Transverse colon (tissue), 4 donors: ENCODE measurements around the gene DCAF17. TPM values are rescaled to one million over a fixed set of nuclear protein-coding genes. Genes with fewer than 3 reads are reported as not detected.
A peak's percentile ranks its signal among the peaks of the same experiment; 100 is the strongest.

Experiments
- DNase-seq: peaks from one replicate; pipeline ENCODE4 v3.0.0-alpha.2; 2019
- H3K27ac ChIP-seq, 4 donors: fragments of 200-600 bp; sonication (generic); 2 replicates each; pipeline ENCODE4 v1.5.1; 2016 to 2018; ENCODE audit warnings: inconsistent platforms in 4 of 4
- H3K27me3 ChIP-seq: fragments of 200-600 bp; sonication (generic); 2 replicates; pipeline ENCODE4 v1.5.1; 2017; ENCODE audit warnings: inconsistent platforms
- H3K36me3 ChIP-seq, 4 donors: fragments of 200-600 bp; sonication (generic); 2 replicates each; pipeline ENCODE4 v1.5.1; 2017 to 2019; ENCODE audit warnings: inconsistent platforms in 4 of 4
- H3K4me1 ChIP-seq, 4 donors: fragments of 200-600 bp; sonication (generic); 2 replicates each; pipeline ENCODE4 v1.5.1; 2017 to 2020; ENCODE audit warnings: inconsistent platforms in 4 of 4
- H3K4me3 ChIP-seq, 4 donors: fragments of 200-600 bp; sonication (generic); 1 replicate in 1 of 4; 2 replicates in 3 of 4; pipeline versions ENCODE4 v1.5.1 to v1.6.1; 2017 to 2019; ENCODE audit warnings: inconsistent platforms in 4 of 4
- H3K9me3 ChIP-seq, 2 donors: fragments of 200-600 bp; sonication (generic); 2 replicates each; pipeline ENCODE4 v1.5.1; 2017 to 2019; ENCODE audit warnings: inconsistent platforms in 2 of 2
- CTCF ChIP-seq, 5 experiments: fragments of 200-600 bp in 3 of 5; fragments of 450-650 bp in 2 of 5; sonication (generic) in 3 of 5; IDR thresholded peaks; 1 replicate in 2 of 5; 2 replicates in 3 of 5; pipeline ENCODE4 v1.5.1; 2016 to 2017; ENCODE audit warnings: antibody characterized with exemption in 5 of 5, inconsistent platforms in 3 of 5, mild to moderate bottlenecking in 2 of 5, moderate library complexity in 1 of 5
- EP300 ChIP-seq: sonication (generic); formaldehyde crosslinking; IDR thresholded peaks from one replicate; pipeline ENCODE4 v1.6.1; 2017; ENCODE audit warnings: antibody characterized with exemption, low read depth
- POLR2A ChIP-seq: fragments of 450-650 bp; IDR thresholded peaks from one replicate; pipeline ENCODE4 v1.6.1; 2016; ENCODE audit warnings: antibody characterized with exemption, mild to moderate bottlenecking, moderate library complexity
- POLR2AphosphoS5 ChIP-seq, 3 donors: sonication (generic); formaldehyde crosslinking; IDR thresholded peaks; one replicate each; pipeline ENCODE4 v1.6.1; 2016; ENCODE audit warnings: antibody characterized with exemption in 3 of 3
- WGBS, 2 donors: methylation state at CpG; one replicate each; pipeline ENCODE4 v1.1.5; 2018; ENCODE audit warnings: low coverage in 1 of 2; 5-methylcytosine and 5-hydroxymethylcytosine counted together
- in situ Hi-C, 4 donors: fragments of 200-750 bp; cut with MboI; loops; one replicate each; pipeline versions ENCODE4 v1.15.0 to v1.15.1; 2017; ENCODE audit warnings: low sequenced_read_pairs in 3 of 4, low pct_ligation_motif_present in 1 of 4, low pct_unique_long_range_greater_than_20kb in 1 of 4
- intact Hi-C: fragments of 100-400 bp; cut with DNase I; formaldehyde crosslinking; loops from one replicate; pipeline ENCODE4 v1.15.1; 2023; ENCODE audit warnings: low total_unique reads
- total RNA-seq, 4 donors: library from RNA; depleted of rRNA; stranded (reverse); fragments of >200 nt; gene quantifications; one replicate each; pipeline ENCODE4 v1.1.0, GENCODE V29; 2016

DCAF17 gene
- total RNA-seq, 4 donors from 2014 or later: 6.2 to 24.7 (median 19.2) TPM

- DNase-seq: peak; percentile 19
- H3K9me3 ChIP-seq: no peaks in the 10 kb centered on the region
- H3K36me3 ChIP-seq: no peaks in the 10 kb centered on the region
- no peak overlapping the region for H3K4me3 ChIP-seq
- in situ Hi-C loops: loop anchor here in 3 of 4 donors (25.0 kb wide), 2 partner anchors 244 to 444 kb away; partner anchors contain the start of gene TLK1 (in 3 of the 3)
- H3K27ac ChIP-seq: no peak overlapping the region
- WGBS, 2 donors: 70% methylated on average over 1 of the region's 1 CpG; no CpG with 5 or more reads in 1 of the 2 donors
- no peaks in the 10 kb centered on the region for H3K27me3 ChIP-seq
- TF ChIP-seq POLR2AphosphoS5 (IDR thresholded peaks at IDR 0.05) (no peak), POLR2A (no peak), CTCF (IDR thresholded peaks at IDR 0.05) (no peak), EP300 (no peak)
- H3K4me1 ChIP-seq: peaks cover 0 to 9% (median 0%) of the 10 kb centered on the region in 4 donors
- intact Hi-C loops: no loop called here
Measured at GRCh38 chr2:171406044-171406443, 28.0 kb upstream of the DCAF17 start.

- TF ChIP-seq CTCF (IDR thresholded peaks at IDR 0.05) (no peak), EP300 (no peak), POLR2AphosphoS5 (IDR thresholded peaks at IDR 0.05) (no peak), POLR2A (no peak)
- Histone ChIP-seq H3K27me3 (no peaks in the 10 kb centered on the region), H3K27ac (no peak overlapping the region), H3K4me3 (no peak overlapping the region), H3K4me1 (peaks cover 0 to 11% (median 2%) of the 10 kb centered on the region in 4 donors), H3K9me3 (no peaks in the 10 kb centered on the region), H3K36me3 (no peaks in the 10 kb centered on the region)
- WGBS, 2 donors: 81 to 82% methylated on average over 4 of the region's 4 CpGs
- no peak for DNase-seq
- intact Hi-C loops: no loop called here
- in situ Hi-C loops: loop anchor here in 3 of 4 donors (25.0 kb wide), 2 partner anchors 245 to 445 kb away; partner anchors contain the start of gene TLK1 (in 3 of the 3)
Measured at GRCh38 chr2:171407030-171407675, 26.9 kb upstream of the DCAF17 start.

- H3K9me3 ChIP-seq: no peaks in the 10 kb centered on the region
- 86 to 95% methylated on average over 1 of the region's 1 CpG for WGBS, 2 donors
- intact Hi-C loops (no loop called here), in situ Hi-C loops (loop anchor here in 3 of 4 donors (25.0 kb wide), 2 partner anchors 245 to 445 kb away; partner anchors contain the start of gene TLK1 (in 3 of the 3))
- H3K4me3 ChIP-seq: no peak overlapping the region
- TF ChIP-seq POLR2AphosphoS5 (IDR thresholded peaks at IDR 0.05) (no peak), CTCF (IDR thresholded peaks at IDR 0.05) (no peak), POLR2A (no peak), EP300 (no peak)
- no peaks in the 10 kb centered on the region for H3K27me3 ChIP-seq
- H3K36me3 ChIP-seq: no peaks in the 10 kb centered on the region
- DNase-seq: no peak
- H3K27ac ChIP-seq: no peak overlapping the region
- peaks cover 0 to 11% (median 3%) of the 10 kb centered on the region in 4 donors for H3K4me1 ChIP-seq
Measured at GRCh38 chr2:171407676-171408044, 26.4 kb upstream of the DCAF17 start.

- Histone ChIP-seq H3K4me3 (no peak overlapping the region), H3K36me3 (no peaks in the 10 kb centered on the region), H3K27ac (no peak overlapping the region), H3K27me3 (no peaks in the 10 kb centered on the region), H3K4me1 (peaks cover 0 to 11% (median 4%) of the 10 kb centered on the region in 4 donors), H3K9me3 (no peaks in the 10 kb centered on the region)
- DNase-seq: no peak
- TF ChIP-seq EP300 (no peak), POLR2A (no peak), POLR2AphosphoS5 (IDR thresholded peaks at IDR 0.05) (no peak), CTCF (IDR thresholded peaks at IDR 0.05) (no peak)
- in situ Hi-C loops (loop anchor here in 3 of 4 donors (25.0 kb wide), 2 partner anchors 247 to 447 kb away; partner anchors contain the start of gene TLK1 (in 3 of the 3)), intact Hi-C loops (no loop called here)
- 82 to 83% methylated on average over 6 to 8 of the region's 8 CpGs for WGBS, 2 donors
Measured at GRCh38 chr2:171409436-171409971, 24.5 kb upstream of the DCAF17 start.
